Keratinocyte (primary cell): ENCODE results near the gene COL6A1. TPM values are rescaled to one million over a fixed set of nuclear protein-coding genes. Genes with fewer than 3 reads are reported as not detected.

Experiments
- DNase-seq: peaks from one replicate; pipeline ENCODE4 v3.0.0-alpha.2; 2011; ENCODE audit warnings: low read depth, missing footprints, low spot score
- FAIRE-seq: peaks from 2 replicates; lab custom pipeline; 2011; peaks lifted over from hg19 to GRCh38; lab: Jason Lieb, UNC
- H2AFZ ChIP-seq: 2 replicates; pipeline ENCODE4 v1.6.0; 2012; ENCODE audit warnings: low read length, control low read depth, inconsistent platforms; ENCODE audit not compliant: control insufficient read depth
- H3K27ac ChIP-seq: 2 replicates; pipeline ENCODE4 v1.5.1; 2011; ENCODE audit warnings: low read length; ENCODE audit not compliant: control insufficient read depth, insufficient read depth
- H3K27me3 ChIP-seq: 3 replicates; pipeline ENCODE4 v1.6.0; 2011; ENCODE audit warnings: low read length; ENCODE audit not compliant: control insufficient read depth, insufficient read depth; ENCODE audit errors: extremely low read depth
- H3K36me3 ChIP-seq, 2 experiments: 2 replicates in 1 of 2; 3 replicates in 1 of 2; pipeline ENCODE4 v1.5.1; 2011; ENCODE audit warnings: low read length in 2 of 2, mild to moderate bottlenecking in 1 of 2; ENCODE audit not compliant: control insufficient read depth in 2 of 2, insufficient read depth in 2 of 2; ENCODE audit errors: extremely low read depth in 1 of 2
- H3K4me1 ChIP-seq: 3 replicates; pipeline ENCODE4 v1.5.1; 2011; ENCODE audit warnings: low read length; ENCODE audit not compliant: control insufficient read depth, insufficient read depth; ENCODE audit errors: extremely low read depth
- H3K4me2 ChIP-seq: 3 replicates; pipeline ENCODE4 v1.6.0; 2011; ENCODE audit warnings: low read depth, low read length; ENCODE audit not compliant: control insufficient read depth, insufficient read depth; ENCODE audit errors: extremely low read depth
- H3K4me3 ChIP-seq, 3 experiments: fragments of 200-600 bp in 1 of 3; sonication (generic) in 1 of 3; 2 replicates in 2 of 3; 3 replicates in 1 of 3; pipeline ENCODE4 v1.5.1; 2011 to 2016; ENCODE audit warnings: low read length in 3 of 3, mild to moderate bottlenecking in 3 of 3, control low read depth in 2 of 3, inconsistent platforms in 1 of 3, low read depth in 1 of 3, mixed read lengths in 1 of 3, mixed run types in 1 of 3, moderate library complexity in 1 of 3; ENCODE audit not compliant: control insufficient read depth in 2 of 3, insufficient read depth in 2 of 3; ENCODE audit errors: extremely low read depth in 1 of 3
- H3K79me2 ChIP-seq: 2 replicates; pipeline ENCODE4 v1.6.0; 2012; ENCODE audit warnings: low read length; ENCODE audit not compliant: control insufficient read depth, insufficient read depth
- H3K9ac ChIP-seq: 3 replicates; pipeline ENCODE4 v1.6.0; 2011; ENCODE audit warnings: low read length; ENCODE audit not compliant: control insufficient read depth, insufficient read depth; ENCODE audit errors: extremely low read depth
- H3K9me1 ChIP-seq: 3 replicates; pipeline ENCODE4 v1.6.0; 2011; ENCODE audit warnings: low read length; ENCODE audit not compliant: control insufficient read depth, insufficient read depth; ENCODE audit errors: extremely low read depth
- H3K9me3 ChIP-seq: 2 replicates; pipeline ENCODE4 v1.5.1; 2012; ENCODE audit warnings: low read depth, low read length; ENCODE audit not compliant: control insufficient read depth
- H4K20me1 ChIP-seq: 3 replicates; pipeline ENCODE4 v1.6.0; 2011; ENCODE audit warnings: low read length; ENCODE audit not compliant: control insufficient read depth, insufficient read depth; ENCODE audit errors: extremely low read depth
- CTCF ChIP-seq, 3 experiments: IDR thresholded peaks in 1 of 3; conservative IDR thresholded peaks in 1 of 3; optimal IDR thresholded peaks in 1 of 3; 2 replicates in 2 of 3; 3 replicates in 1 of 3; pipeline versions ENCODE3 to v1.5.1; 2011; ENCODE audit warnings: low read length in 3 of 3, mild to moderate bottlenecking in 3 of 3, moderate library complexity in 2 of 3, control low read depth in 1 of 3, inconsistent platforms in 1 of 3; ENCODE audit not compliant: insufficient read depth in 2 of 3; ENCODE audit errors: extremely low read depth in 1 of 3
- EZH2 ChIP-seq: IDR thresholded peaks from one replicate; pipeline ENCODE4 v1.6.1; 2012; ENCODE audit warnings: inconsistent platforms, mild to moderate bottlenecking, low read length, moderate library complexity
- dilution Hi-C: fragments of 300-500 bp; cut with MboI; formaldehyde crosslinking; loops from one replicate; pipeline ENCODE4 v1.7.0; 2020; ENCODE audit warnings: low sequenced_read_pairs; ENCODE audit not compliant: extremely low pct_ligation_motif_present
- polyA plus RNA-seq, 5 experiments: library from polyadenylated mRNA; depleted of rRNA in 3 of 5; stranded (reverse) in 3 of 5; stranded (forward) in 1 of 5; unstranded in 1 of 5; fragments of >200 nt; gene quantifications; 1 replicate in 1 of 5; 2 replicates in 3 of 5; 3 replicates in 1 of 5; pipeline versions ENCODE4 v1.2.1 to v1.2.3, GENCODE V29; 2011 to 2012; ENCODE audit warnings: missing spikeins in 2 of 5, low read depth in 1 of 5, low replicate concordance in 1 of 5

The COL6A1 gene
- polyA plus RNA-seq, 1 donor (not counting 4 experiments of a cell fraction or from before 2014, with no cell fraction given), result 2.5 TPM

- Histone ChIP-seq H3K27ac (no peak overlapping the region), H3K4me3 (no peak overlapping the region), H3K27me3 (peaks cover 21% of the 10 kb centered on the region), H3K36me3 (no peaks in the 10 kb centered on the region), H3K79me2 (no peaks in the 10 kb centered on the region), H3K4me1 (peaks cover 5% of the 10 kb centered on the region), H2AFZ (no peak overlapping the region), H3K4me2 (no peak overlapping the region), H3K9ac (no peak overlapping the region), H4K20me1 (no peaks in the 10 kb centered on the region), H3K9me1 (no peaks in the 10 kb centered on the region), H3K9me3 (no peaks in the 10 kb centered on the region)
- DNase-seq (no peak), FAIRE-seq (no peak)
- dilution Hi-C loops, result no loop called here
- TF ChIP-seq CTCF (optimal IDR thresholded peaks at IDR 0.05 in 1 of 3, IDR thresholded peaks at IDR 0.05 in 1 of 3, conservative IDR thresholded peaks at IDR 0.05 in 1 of 3; ENCODE audit: extremely low read depth in 1 of 3, insufficient read depth in 2 of 3, low read length in 3 of 3) (no peak), EZH2 (no peak)
These were observed 3.1 kb downstream of the COL6A1 start for GRCh38 chr21:45984584-45985095.

GRCh38 chr21:45985471-45986315, 4.1 kb downstream of the COL6A1 start:
- Histone ChIP-seq H3K27me3 (peaks cover 21% of the 10 kb centered on the region), H3K4me3 (no peak overlapping the region), H3K9me1 (no peaks in the 10 kb centered on the region), H3K36me3 (no peaks in the 10 kb centered on the region), H4K20me1 (no peaks in the 10 kb centered on the region), H3K27ac (no peak overlapping the region), H3K4me1 (peaks cover 5% of the 10 kb centered on the region), H3K4me2 (no peak overlapping the region), H3K9ac (no peak overlapping the region), H3K9me3 (no peaks in the 10 kb centered on the region), H2AFZ (no peak overlapping the region), H3K79me2 (no peaks in the 10 kb centered on the region)
- no peak for DNase-seq
- dilution Hi-C loops, result no loop called here
- no peak for FAIRE-seq
- TF ChIP-seq CTCF (optimal IDR thresholded peaks at IDR 0.05 in 1 of 3, IDR thresholded peaks at IDR 0.05 in 1 of 3, conservative IDR thresholded peaks at IDR 0.05 in 1 of 3; ENCODE audit: extremely low read depth in 1 of 3, insufficient read depth in 2 of 3, low read length in 3 of 3) (no peak), EZH2 (no peak)
